ENCODE results near the gene IL15. TPM values are rescaled to one million over a fixed set of nuclear protein-coding genes. Genes with fewer than 3 reads are reported as not detected.
"Not testable (repeated sequence)": the region's sequence is repeated elsewhere in the genome, so short reads cannot be mapped to it uniquely, and the experiment has no call there.

IL15 gene
- total and polyA plus RNA-seq, 2 of the 4 experiments (the other 2 are of a cell fraction): 5.0 to 5.2 TPM

DNA sequence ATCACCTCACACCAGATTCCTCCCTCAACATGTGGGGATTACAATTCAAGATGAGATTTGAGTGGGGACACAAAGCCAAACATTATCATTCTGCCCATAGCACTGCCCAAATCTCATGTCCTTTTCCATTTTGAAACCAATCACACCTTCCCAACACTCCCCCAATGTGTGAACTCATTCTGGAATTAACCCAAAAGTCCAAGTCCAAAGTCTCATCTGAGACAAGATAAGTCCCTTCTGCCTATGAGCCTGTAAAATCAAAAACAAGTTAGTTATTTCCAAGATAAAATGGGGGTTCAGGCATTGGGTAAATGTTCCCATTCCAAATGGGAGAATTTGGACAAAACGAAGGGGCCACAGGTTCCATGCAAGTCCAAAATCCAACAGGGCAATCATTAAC lies 54.9 kb downstream of the IL15 start:
- H3K79me1 ChIP-seq (ENCODE audit: low read depth in 1 of 2, low read length in 2 of 2); H4K20me1 ChIP-seq (ENCODE audit: insufficient read depth, low read length); H2BK5ac ChIP-seq (ENCODE audit: low read depth, low read length, poor library complexity, severe bottlenecking); H2AK5ac ChIP-seq (ENCODE audit: low read depth, low read length); H3K4me3 ChIP-seq (ENCODE audit: insufficient read depth, low read depth, low read length); H3K23ac ChIP-seq (ENCODE audit: low read depth, low read length); H4K91ac ChIP-seq (ENCODE audit: insufficient read depth, low read depth, low read length); H3K14ac ChIP-seq (replicated peaks; ENCODE audit: low read depth, low read length); dilution Hi-C loops (cut with HindIII; ENCODE audit: low sequenced_read_pairs, unreplicated experiment); H3K9me3 ChIP-seq (ENCODE audit: control insufficient read depth, insufficient read depth, low read length); H3K4me1 ChIP-seq (ENCODE audit: control insufficient read depth, insufficient read depth, low read length); H3K18ac ChIP-seq (ENCODE audit: low read depth, low read length); in situ Hi-C loops (cut with MboI; ENCODE audit: low sequenced_read_pairs); H3K56ac ChIP-seq (ENCODE audit: extremely low read depth, insufficient read depth, low read length); BruUV-seq (replicated peaks); intact Hi-C loops (cut with micrococcal nuclease); H2BK15ac ChIP-seq (ENCODE audit: low read depth, low read length); H2BK120ac ChIP-seq (ENCODE audit: low read depth, low read length); H3K4me2 ChIP-seq (ENCODE audit: low read depth, low read length); H3K9ac ChIP-seq (ENCODE audit: low read depth, low read length); H2BK20ac ChIP-seq (ENCODE audit: low read depth, low read length); H2AFZ ChIP-seq (replicated peaks; ENCODE audit: low read length, poor library complexity); H4K5ac ChIP-seq (ENCODE audit: low read depth, low read length); POLR2A ChIA-PET (ENCODE audit: unreplicated experiment); H3K4ac ChIP-seq (ENCODE audit: low read depth, low read length); H3K36me3 ChIP-seq (ENCODE audit: control insufficient read depth, insufficient read depth, low read length); CTCF ChIA-PET; H2AK9ac ChIP-seq (replicated peaks; ENCODE audit: low read depth, low read length, poor library complexity); DNase-seq; H3K27ac ChIP-seq (ENCODE audit: insufficient read depth, low read length); H3K27me3 ChIP-seq (ENCODE audit: control insufficient read depth, insufficient read depth, low read length); H4K8ac ChIP-seq (ENCODE audit: low read depth in 2 of 2, low read length in 2 of 2); ATAC-seq (ENCODE audit: low read depth); H3K9me1 ChIP-seq (ENCODE audit: insufficient read depth, low read length): not testable (repeated sequence)
- no CpG with 5 or more reads among the region's 1 CpG for WGBS, 2 experiments (ENCODE audit: extremely low coverage in 2 of 2, insufficient read length in 1 of 2)

All from IMR-90 (cell line).